Measurements from ENCODE around the gene FNTB. TPM values are rescaled to one million over a fixed set of nuclear protein-coding genes. Genes with fewer than 3 reads are reported as not detected.

FNTB gene
- total and polyA plus RNA-seq, 2 of the 8 experiments (the other 6 are each of a cell fraction or from before 2014, with no cell fraction given): 16.0 to 20.7 TPM

DNA sequence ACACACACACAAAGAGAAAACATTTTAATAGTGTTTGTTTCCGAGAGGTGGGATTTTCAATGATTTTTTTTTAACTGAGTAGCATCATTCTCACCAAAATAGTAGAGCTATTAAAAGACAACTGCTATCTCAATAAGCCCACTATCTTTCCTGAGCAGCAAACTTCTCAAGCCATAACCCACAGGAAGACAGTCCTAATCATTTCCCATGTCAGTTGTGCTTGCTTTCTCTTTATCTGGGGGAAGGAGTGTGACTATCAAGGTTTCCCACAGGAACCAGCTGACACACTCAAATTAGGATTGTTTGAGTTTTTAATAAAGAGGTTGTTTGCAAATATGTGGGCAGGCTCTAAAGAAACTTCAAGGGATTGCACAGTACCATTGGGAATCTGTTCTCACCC is 120.5 kb downstream of the FNTB start (continued):
- TF ChIP-seq, protein P1, sequence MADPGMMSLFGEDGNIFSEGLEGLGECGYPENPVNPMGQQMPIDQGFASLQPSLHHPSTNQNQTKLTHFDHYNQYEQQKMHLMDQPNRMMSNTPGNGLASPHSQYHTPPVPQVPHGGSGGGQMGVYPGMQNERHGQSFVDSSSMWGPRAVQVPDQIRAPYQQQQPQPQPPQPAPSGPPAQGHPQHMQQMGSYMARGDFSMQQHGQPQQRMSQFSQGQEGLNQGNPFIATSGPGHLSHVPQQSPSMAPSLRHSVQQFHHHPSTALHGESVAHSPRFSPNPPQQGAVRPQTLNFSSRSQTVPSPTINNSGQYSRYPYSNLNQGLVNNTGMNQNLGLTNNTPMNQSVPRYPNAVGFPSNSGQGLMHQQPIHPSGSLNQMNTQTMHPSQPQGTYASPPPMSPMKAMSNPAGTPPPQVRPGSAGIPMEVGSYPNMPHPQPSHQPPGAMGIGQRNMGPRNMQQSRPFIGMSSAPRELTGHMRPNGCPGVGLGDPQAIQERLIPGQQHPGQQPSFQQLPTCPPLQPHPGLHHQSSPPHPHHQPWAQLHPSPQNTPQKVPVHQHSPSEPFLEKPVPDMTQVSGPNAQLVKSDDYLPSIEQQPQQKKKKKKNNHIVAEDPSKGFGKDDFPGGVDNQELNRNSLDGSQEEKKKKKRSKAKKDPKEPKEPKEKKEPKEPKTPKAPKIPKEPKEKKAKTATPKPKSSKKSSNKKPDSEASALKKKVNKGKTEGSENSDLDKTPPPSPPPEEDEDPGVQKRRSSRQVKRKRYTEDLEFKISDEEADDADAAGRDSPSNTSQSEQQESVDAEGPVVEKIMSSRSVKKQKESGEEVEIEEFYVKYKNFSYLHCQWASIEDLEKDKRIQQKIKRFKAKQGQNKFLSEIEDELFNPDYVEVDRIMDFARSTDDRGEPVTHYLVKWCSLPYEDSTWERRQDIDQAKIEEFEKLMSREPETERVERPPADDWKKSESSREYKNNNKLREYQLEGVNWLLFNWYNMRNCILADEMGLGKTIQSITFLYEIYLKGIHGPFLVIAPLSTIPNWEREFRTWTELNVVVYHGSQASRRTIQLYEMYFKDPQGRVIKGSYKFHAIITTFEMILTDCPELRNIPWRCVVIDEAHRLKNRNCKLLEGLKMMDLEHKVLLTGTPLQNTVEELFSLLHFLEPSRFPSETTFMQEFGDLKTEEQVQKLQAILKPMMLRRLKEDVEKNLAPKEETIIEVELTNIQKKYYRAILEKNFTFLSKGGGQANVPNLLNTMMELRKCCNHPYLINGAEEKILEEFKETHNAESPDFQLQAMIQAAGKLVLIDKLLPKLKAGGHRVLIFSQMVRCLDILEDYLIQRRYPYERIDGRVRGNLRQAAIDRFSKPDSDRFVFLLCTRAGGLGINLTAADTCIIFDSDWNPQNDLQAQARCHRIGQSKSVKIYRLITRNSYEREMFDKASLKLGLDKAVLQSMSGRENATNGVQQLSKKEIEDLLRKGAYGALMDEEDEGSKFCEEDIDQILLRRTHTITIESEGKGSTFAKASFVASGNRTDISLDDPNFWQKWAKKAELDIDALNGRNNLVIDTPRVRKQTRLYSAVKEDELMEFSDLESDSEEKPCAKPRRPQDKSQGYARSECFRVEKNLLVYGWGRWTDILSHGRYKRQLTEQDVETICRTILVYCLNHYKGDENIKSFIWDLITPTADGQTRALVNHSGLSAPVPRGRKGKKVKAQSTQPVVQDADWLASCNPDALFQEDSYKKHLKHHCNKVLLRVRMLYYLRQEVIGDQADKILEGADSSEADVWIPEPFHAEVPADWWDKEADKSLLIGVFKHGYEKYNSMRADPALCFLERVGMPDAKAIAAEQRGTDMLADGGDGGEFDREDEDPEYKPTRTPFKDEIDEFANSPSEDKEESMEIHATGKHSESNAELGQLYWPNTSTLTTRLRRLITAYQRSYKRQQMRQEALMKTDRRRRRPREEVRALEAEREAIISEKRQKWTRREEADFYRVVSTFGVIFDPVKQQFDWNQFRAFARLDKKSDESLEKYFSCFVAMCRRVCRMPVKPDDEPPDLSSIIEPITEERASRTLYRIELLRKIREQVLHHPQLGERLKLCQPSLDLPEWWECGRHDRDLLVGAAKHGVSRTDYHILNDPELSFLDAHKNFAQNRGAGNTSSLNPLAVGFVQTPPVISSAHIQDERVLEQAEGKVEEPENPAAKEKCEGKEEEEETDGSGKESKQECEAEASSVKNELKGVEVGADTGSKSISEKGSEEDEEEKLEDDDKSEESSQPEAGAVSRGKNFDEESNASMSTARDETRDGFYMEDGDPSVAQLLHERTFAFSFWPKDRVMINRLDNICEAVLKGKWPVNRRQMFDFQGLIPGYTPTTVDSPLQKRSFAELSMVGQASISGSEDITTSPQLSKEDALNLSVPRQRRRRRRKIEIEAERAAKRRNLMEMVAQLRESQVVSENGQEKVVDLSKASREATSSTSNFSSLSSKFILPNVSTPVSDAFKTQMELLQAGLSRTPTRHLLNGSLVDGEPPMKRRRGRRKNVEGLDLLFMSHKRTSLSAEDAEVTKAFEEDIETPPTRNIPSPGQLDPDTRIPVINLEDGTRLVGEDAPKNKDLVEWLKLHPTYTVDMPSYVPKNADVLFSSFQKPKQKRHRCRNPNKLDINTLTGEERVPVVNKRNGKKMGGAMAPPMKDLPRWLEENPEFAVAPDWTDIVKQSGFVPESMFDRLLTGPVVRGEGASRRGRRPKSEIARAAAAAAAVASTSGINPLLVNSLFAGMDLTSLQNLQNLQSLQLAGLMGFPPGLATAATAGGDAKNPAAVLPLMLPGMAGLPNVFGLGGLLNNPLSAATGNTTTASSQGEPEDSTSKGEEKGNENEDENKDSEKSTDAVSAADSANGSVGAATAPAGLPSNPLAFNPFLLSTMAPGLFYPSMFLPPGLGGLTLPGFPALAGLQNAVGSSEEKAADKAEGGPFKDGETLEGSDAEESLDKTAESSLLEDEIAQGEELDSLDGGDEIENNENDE (IDR thresholded peaks at IDR 0.05; ENCODE audit: insufficient replicate concordance, low read length): no peak
- TF ChIP-seq JUN (IDR thresholded peaks at IDR 0.05; ENCODE audit: low read depth, low read length): no peak
